GM12878 (cell line): ENCODE results near the gene CCL23. TPM values are rescaled to one million over a fixed set of nuclear protein-coding genes. Genes with fewer than 3 reads are reported as not detected.

ENCODE experiments used
- ATAC-seq: fragments of 200-7000 bp; cut with Tn5 transposase; 3 replicates; pipeline ENCODE4 v1.9.1; 2020; ENCODE audit warnings: mild to moderate bottlenecking, moderate library complexity
- BruUV-seq: library from RNA; stranded (reverse); fragments of 400-500 nt; replicated peaks from 2 replicates; lab custom pipeline; 2021; lab: Mats Ljungman, UMichigan
- CTCF ChIA-PET: fragments of 300-600 bp; sonication (Branson Sonifier 250); formaldehyde crosslinking; extraction: SDS; loops from one replicate; lab custom pipeline; 2021; ENCODE audit warnings: inconsistent platforms; lab: Yijun Ruan, JAX
- POLR2A ChIA-PET: fragments of 350-600 bp; formaldehyde crosslinking; extraction: SDS; loops from one replicate; lab custom pipeline; 2021; ENCODE audit warnings: inconsistent platforms; lab: Charles Lee
- RAD21 ChIA-PET: fragments of 300-600 bp; sonication (Branson Sonifier 250); formaldehyde crosslinking; loops from one replicate; lab custom pipeline; 2023; ENCODE audit warnings: antibody characterized with exemption; ENCODE audit not compliant: unreplicated experiment; lab: Charles Lee
- SMC1A ChIA-PET: fragments of 300-600 bp; sonication (Branson Sonifier 250); formaldehyde crosslinking; loops from one replicate; lab custom pipeline; 2023; ENCODE audit not compliant: unreplicated experiment, uncharacterized antibody; lab: Charles Lee
- DNase-seq: peaks from one replicate; pipeline ENCODE4 v3.0.0-alpha.2; 2011; ENCODE audit warnings: low read depth, low spot score
- FAIRE-seq: peaks from 3 replicates; lab custom pipeline; 2011; peaks lifted over from hg19 to GRCh38; lab: Jason Lieb, UNC
- H2AFZ ChIP-seq: 2 replicates; pipeline ENCODE4 v1.6.0; 2011; ENCODE audit warnings: low read depth, low read length, control low read depth; ENCODE audit not compliant: control insufficient read depth
- H3K27ac ChIP-seq: 2 replicates; pipeline ENCODE4 v1.5.1; 2011; ENCODE audit warnings: control low read depth; ENCODE audit not compliant: control insufficient read depth, insufficient read depth
- H3K27me3 ChIP-seq, 2 experiments: replicated peaks in 1 of 2; 2 replicates each; pipeline versions ENCODE4 v1.6.0 to v1.6.1; 2011; ENCODE audit warnings: low read length in 1 of 2; ENCODE audit not compliant: control insufficient read depth in 2 of 2, insufficient read depth in 2 of 2
- H3K36me3 ChIP-seq, 2 experiments: 2 replicates each; pipeline ENCODE4 v1.5.1; 2011; ENCODE audit warnings: low read length in 1 of 2; ENCODE audit not compliant: control insufficient read depth in 2 of 2, insufficient read depth in 2 of 2
- H3K4me1 ChIP-seq: 2 replicates; pipeline ENCODE4 v1.6.1; 2011; ENCODE audit warnings: mild to moderate bottlenecking, low read length, moderate library complexity, mixed read lengths; ENCODE audit not compliant: control insufficient read depth, insufficient read depth
- H3K4me2 ChIP-seq: 2 replicates; pipeline ENCODE4 v1.6.0; 2011; ENCODE audit warnings: control low read depth; ENCODE audit not compliant: control insufficient read depth, insufficient read depth
- H3K4me3 ChIP-seq: fragments of 200-600 bp; sonication (generic); 2 replicates; pipeline ENCODE4 v1.5.1; 2016
- H3K79me2 ChIP-seq: 2 replicates; pipeline ENCODE4 v1.6.0; 2011; ENCODE audit warnings: low read length; ENCODE audit not compliant: control insufficient read depth, insufficient read depth
- H3K9ac ChIP-seq: 2 replicates; pipeline ENCODE4 v1.8.0; 2011; ENCODE audit warnings: low read length, control low read depth, mixed read lengths; ENCODE audit not compliant: control insufficient read depth, insufficient read depth
- H3K9me3 ChIP-seq: replicated peaks from 3 replicates; pipeline ENCODE4 v1.5.1; 2011; ENCODE audit warnings: mild to moderate bottlenecking, low read length; ENCODE audit not compliant: control insufficient read depth, insufficient read depth
- H4K20me1 ChIP-seq: 2 replicates; pipeline ENCODE4 v1.6.0; 2011; ENCODE audit not compliant: control insufficient read depth, insufficient read depth
- ASH2L ChIP-seq: fragments of 300-600, 200-600 bp; sonication (generic); IDR thresholded peaks from 2 replicates; pipeline ENCODE4 v1.6.1; 2017; ENCODE audit warnings: low read depth, mild to moderate bottlenecking, borderline replicate concordance
- CBX3 ChIP-seq: fragments of 200-600 bp; sonication (generic); IDR thresholded peaks from 2 replicates; pipeline ENCODE4 v1.6.1; 2016; ENCODE audit warnings: low read depth, borderline replicate concordance
- CBX5 ChIP-seq: sonication (generic); IDR thresholded peaks from 2 replicates; pipeline ENCODE4 v1.6.1; 2016; ENCODE audit warnings: low read depth, moderate library complexity, mild to moderate bottlenecking, inconsistent platforms
- CEBPB ChIP-seq, 2 experiments: fragments of 150-350 bp in 1 of 2; IDR thresholded peaks; 2 replicates each; pipeline ENCODE4 v1.6.1; 2012 to 2014; ENCODE audit warnings: low read depth in 2 of 2, low read length in 2 of 2, borderline replicate concordance in 1 of 2, inconsistent platforms in 1 of 2
- EED ChIP-seq: sonication (generic); IDR thresholded peaks from 2 replicates; pipeline ENCODE4 v1.6.1; 2016; ENCODE audit warnings: antibody characterized with exemption, low read depth
- NFXL1 ChIP-seq: fragments of 450-650 bp; IDR thresholded peaks from 2 replicates; pipeline ENCODE4 v1.6.1; 2017; ENCODE audit warnings: antibody characterized with exemption, mild to moderate bottlenecking, borderline replicate concordance
- POLR2AphosphoS5 ChIP-seq: IDR thresholded peaks from 2 replicates; pipeline ENCODE4 v1.6.1; 2011; ENCODE audit warnings: mild to moderate bottlenecking, low read length, inconsistent platforms
- RB1 ChIP-seq: fragments of 450-650 bp; formaldehyde crosslinking; IDR thresholded peaks from 2 replicates; pipeline ENCODE4 v1.6.1; 2017; ENCODE audit warnings: mild to moderate bottlenecking, borderline replicate concordance
- SIN3A ChIP-seq: IDR thresholded peaks from 2 replicates; pipeline ENCODE4 v1.6.1; 2012; ENCODE audit warnings: low read depth, low read length, improper control_type of control experiment
- SMAD1 ChIP-seq: fragments of 450-650 bp; IDR thresholded peaks from 2 replicates; pipeline ENCODE4 v1.6.1; 2018; ENCODE audit warnings: mild to moderate bottlenecking, low read depth; ENCODE audit not compliant: partially characterized antibody
- SMC3 ChIP-seq: IDR thresholded peaks from 2 replicates; pipeline ENCODE4 v1.6.1; 2011; ENCODE audit warnings: low read length, improper control_type of control experiment, borderline replicate concordance
- TAF1 ChIP-seq: IDR thresholded peaks from 2 replicates; pipeline ENCODE4 v1.6.1; 2011; ENCODE audit warnings: mild to moderate bottlenecking, low read depth, low read length, borderline replicate concordance
- TBL1XR1 ChIP-seq: IDR thresholded peaks from 2 replicates; pipeline ENCODE4 v1.6.1; 2012; ENCODE audit warnings: low read depth, low read length, improper control_type of control experiment
- ZNF207 ChIP-seq: fragments of 450-650 bp; IDR thresholded peaks from 2 replicates; pipeline ENCODE4 v1.6.1; 2014; ENCODE audit warnings: antibody characterized with exemption, mild to moderate bottlenecking, borderline replicate concordance
- WGBS: methylation state at CpG from one replicate; pipeline ENCODE4 v1.1.6; 2016; ENCODE audit warnings: low lambda C conversion rate; ENCODE audit not compliant: insufficient replicate concordance, insufficient coverage; ENCODE audit errors: missing lambda C conversion rate; 5-methylcytosine and 5-hydroxymethylcytosine counted together
- in situ Hi-C: fragments of 300-500 bp; cut with MboI; formaldehyde crosslinking; loops from 9 replicates; pipeline ENCODE4 v1.14.3; 2018; ENCODE audit warnings: mixed read lengths
- intact Hi-C: fragments of 100-400 bp; cut with micrococcal nuclease; formaldehyde crosslinking; loops from one replicate; pipeline ENCODE4 v1.14.2; 2022; ENCODE audit not compliant: unreplicated experiment
- polyA plus RNA-seq, 11 experiments: library from polyadenylated mRNA; depleted of rRNA in 4 of 11; unstranded in 6 of 11; stranded (reverse) in 5 of 11; fragments of >200 nt; fragmentation: Nextera tagmentation in 4 of 11; fragmentation: Illumina TruSeq in 1 of 11; extraction: Ambion mirVana in 4 of 11; extraction: Trizol in 1 of 11; gene quantifications; 1 replicate in 1 of 11; 2 replicates in 10 of 11; pipeline versions ENCODE4 v1.2.1 to v1.2.3, GENCODE V29; 2011 to 2016; ENCODE audit warnings: inconsistent platforms in 2 of 11, missing spikeins in 2 of 11, low read depth in 1 of 11
- total RNA-seq, 4 experiments: library from RNA; depleted of rRNA in 3 of 4; stranded (reverse); fragments of >200 nt in 3 of 4; fragmentation: Illumina TruSeq in 1 of 4; extraction: Trizol in 1 of 4; gene quantifications; 2 replicates each; pipeline versions ENCODE4 v1.2.1 to v1.2.3, GENCODE V29; 2013 to 2021

Gene CCL23
- total and polyA plus RNA-seq, 10 of the 15 experiments (the other 5 are each of a cell fraction or from before 2014, with no cell fraction given): 0.15 to 0.62 (median 0.41) TPM; not detected in 6

DNA sequence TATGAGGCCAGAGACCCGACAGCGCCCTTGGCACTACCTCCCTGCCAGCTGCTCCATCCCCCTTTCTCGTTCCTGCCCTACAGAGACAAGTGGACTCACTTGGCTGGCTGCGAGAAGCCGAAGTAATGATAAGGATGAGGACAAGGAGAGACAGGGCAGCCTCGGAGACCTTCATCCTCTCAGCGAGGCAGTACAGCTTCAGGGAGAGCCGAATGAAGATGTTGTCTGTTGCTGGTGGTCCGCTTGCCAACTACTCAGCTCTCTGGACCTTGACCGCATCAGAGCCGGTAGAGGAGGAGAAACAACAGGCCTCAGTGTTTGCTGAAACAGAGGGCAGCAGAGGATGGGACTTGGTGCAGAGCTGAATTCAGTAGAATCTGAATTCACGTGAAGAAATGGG, 36.5 kb downstream of the CCL23 start, which contains the start of gene CCL16:
Gene CCL16 (minus strand): TSS at position 252 of the 400 bp plus-strand sequence. CDS start 77 bp downstream, at position 175.
- Histone ChIP-seq H2AFZ (no peak within 1 kb of the TSS), H3K27me3 (no peaks in the 10 kb centered on the region), H4K20me1 (no peaks in the 10 kb centered on the region), H3K27ac (no peak within 1 kb of the TSS), H3K79me2 (no peaks in the 10 kb centered on the region), H3K36me3 (no peaks in the 10 kb centered on the region), H3K9me3 (no peaks in the 10 kb centered on the region; the same call in 1 of the 3 replicates), H3K4me3 (no peak within 1 kb of the TSS), H3K4me2 (no peak within 1 kb of the TSS), H3K9ac (no peak within 1 kb of the TSS), H3K4me1 (peaks cover 6% of the 10 kb centered on the region; the same call in 1 of the 2 replicates)
- in situ Hi-C loops (no loop called here), intact Hi-C loops (no loop called here)
- SMC1A ChIA-PET: interaction anchor here (0.7 to 17.2 kb wide), 11 partner anchors 9 to 744 kb away, joined by 3 to 485 read pairs (median 7); partner anchors contain the start of gene CCL15
- POLR2A ChIA-PET: interaction anchor here (1.0 kb wide), 1 partner anchor 10 kb away, joined by 4 read pairs; no protein-coding TSS in a partner anchor
- no TSS peak for BruUV-seq
- WGBS: 55% methylated on average over 12 of the region's 12 CpGs
- CTCF ChIA-PET: interaction anchor here (0.5 to 19.0 kb wide), 12 partner anchors 8 to 502 kb away, joined by 3 to 622 read pairs (median 6); partner anchors contain the start of gene CCL23
- no peak for ATAC-seq
- no peak for FAIRE-seq
- RAD21 ChIA-PET: interaction anchor here (0.6 to 17.2 kb wide), 9 partner anchors 10 to 912 kb away, joined by 3 to 342 read pairs (median 5); partner anchors contain the start of gene CCL18
- DNase-seq: no peak
- TF ChIP-seq NFXL1 (no peak), SIN3A (no peak), CBX3 (no peak), EED (no peak), TBL1XR1 (no peak), SMC3 (no peak), POLR2AphosphoS5 (no peak), CBX5 (no peak), CEBPB (IDR thresholded peaks at IDR 0.05; ENCODE audit: borderline replicate concordance in 1 of 2, low read depth in 2 of 2, low read length in 2 of 2) (no peak), RB1 (no peak), ASH2L (no peak), ZNF207 (no peak), SMAD1 (no peak), TAF1 (no peak)
